NCI-H460 (cell line): ENCODE data around the gene DCTN2. TPM values are rescaled to one million over a fixed set of nuclear protein-coding genes. Genes with fewer than 3 reads are reported as not detected.
"Not testable (repeated sequence)": the region's sequence is repeated elsewhere in the genome, so short reads cannot be mapped to it uniquely, and the experiment has no call there.

Experiments
- DNase-seq: peaks from one replicate; pipeline ENCODE4 v3.0.0-alpha.2; 2016; ENCODE audit warnings: low read depth; ENCODE audit errors: extremely low read depth
- polyA plus RNA-seq: library from polyadenylated mRNA; depleted of rRNA; stranded (reverse); fragments of >200 nt; gene quantifications from 2 replicates; pipeline ENCODE4 v1.2.3, GENCODE V29; 2014; cell fraction: nucleus; rRNA removed
- total RNA-seq: library from RNA; depleted of rRNA; stranded (reverse); fragments of >200 nt; shearing (Covaris generic); gene quantifications from 2 replicates; pipeline ENCODE4 v1.2.3, GENCODE V29; 2014; rRNA removed

DCTN2 gene
- 72.8 and 76.1 TPM in 2 replicates for total RNA-seq
- polyA plus RNA-seq = 173 and 206 TPM in 2 replicates

- DNase-seq = peak; percentile 98
These were observed at the start of gene DCTN2 for GRCh38 chr12:57546438-57547287. Gene DCTN2, minus strand, starts transcription at chr12:57547192. Its CDS starts 129 bp downstream, at chr12:57547063.

GRCh38 chr12:57593187-57593586 lies 46.2 kb upstream of the DCTN2 start:
- DNase-seq = no peak

DNA sequence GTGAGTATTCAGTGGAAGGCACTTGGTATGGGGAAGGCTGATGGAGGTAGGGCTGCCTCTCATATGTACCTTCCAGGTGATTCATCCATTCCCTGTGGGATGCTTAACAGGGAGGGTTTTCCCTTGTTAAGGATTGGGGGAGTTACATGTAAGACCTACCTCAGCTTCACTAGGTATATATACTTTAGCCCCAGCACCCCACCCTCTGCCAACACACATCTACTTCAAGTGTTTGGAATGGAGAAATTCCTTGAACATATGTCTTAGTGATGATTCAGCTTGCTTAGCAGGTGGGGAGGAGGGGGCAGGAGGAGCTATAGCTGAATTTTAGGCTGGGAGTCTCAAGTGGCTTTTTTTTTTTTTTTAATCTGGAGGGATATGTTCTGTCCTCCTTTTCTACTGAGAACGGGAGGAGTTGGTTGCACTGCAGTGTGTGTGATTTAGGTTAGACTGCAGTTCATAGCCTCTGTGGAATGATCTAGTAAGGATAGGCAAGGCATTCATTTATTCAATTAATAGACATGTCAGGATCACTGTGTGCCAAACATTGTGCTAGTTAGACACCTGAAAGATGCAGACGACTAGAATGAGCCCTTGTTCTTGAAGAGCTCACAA lies 45.7 kb upstream of the DCTN2 start:
- DNase-seq = no peak

GRCh38 chr12:57591782-57592325 lies 44.9 kb upstream of the DCTN2 start:
- no peak for DNase-seq

- peak; percentile 59 for DNase-seq
These were observed 44.1 kb upstream of the DCTN2 start, which contains the start of gene PIP4K2C for GRCh38 chr12:57590864-57591781. Gene PIP4K2C, plus strand, starts transcription at chr12:57591192. Its CDS starts 98 bp downstream, at chr12:57591290.

DNA sequence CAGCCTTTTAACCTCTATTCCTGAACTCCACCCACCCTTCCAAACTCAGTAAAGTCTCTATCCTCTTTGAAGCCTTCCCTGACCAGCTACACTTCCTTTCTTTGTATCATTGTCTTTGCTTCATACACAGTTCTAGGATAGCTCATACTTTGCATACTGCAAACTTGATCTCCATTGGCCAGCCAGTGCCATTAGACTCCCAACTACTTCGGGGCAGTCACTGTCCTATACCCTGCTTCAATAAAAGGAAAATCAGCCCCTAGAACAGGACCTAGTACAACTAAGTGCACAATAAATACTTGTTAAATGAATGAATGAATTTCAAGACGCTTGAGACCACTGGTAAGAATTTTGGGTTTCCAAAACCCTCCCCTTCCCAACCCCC lies 43.5 kb upstream of the DCTN2 start:
- DNase-seq = no peak

GRCh38 chr12:57588951-57589610 lies 42.1 kb upstream of the DCTN2 start:
- not testable (repeated sequence) for DNase-seq

DNA sequence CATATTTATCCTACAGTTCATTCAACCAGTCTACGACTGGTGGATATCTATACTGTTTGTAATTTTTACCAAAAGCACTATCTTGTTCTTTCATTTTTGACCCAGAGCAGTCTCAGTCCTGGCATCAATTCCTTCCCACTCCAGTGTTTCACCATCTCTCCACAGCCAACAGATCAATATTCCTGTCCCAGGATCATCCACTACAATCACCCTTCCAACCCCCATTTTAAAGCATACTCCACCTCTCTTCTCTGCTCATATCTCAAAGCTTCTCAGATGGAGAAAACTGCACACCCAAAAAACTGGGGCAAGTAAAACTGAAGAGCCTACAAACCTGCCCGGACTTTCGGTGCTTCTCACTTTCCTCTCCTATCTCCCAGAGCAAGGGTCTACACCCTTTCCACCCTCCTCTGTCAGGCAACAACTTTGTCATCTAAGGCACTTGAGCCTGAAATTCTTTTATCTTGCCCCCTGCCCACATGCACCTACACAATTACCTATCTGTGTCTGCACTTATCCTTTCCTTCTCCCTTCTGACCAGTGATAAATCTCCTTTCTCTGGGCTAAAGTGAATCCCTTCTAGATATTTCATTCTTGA lies 39.9 kb upstream of the DCTN2 start:
- no peak for DNase-seq

DNA sequence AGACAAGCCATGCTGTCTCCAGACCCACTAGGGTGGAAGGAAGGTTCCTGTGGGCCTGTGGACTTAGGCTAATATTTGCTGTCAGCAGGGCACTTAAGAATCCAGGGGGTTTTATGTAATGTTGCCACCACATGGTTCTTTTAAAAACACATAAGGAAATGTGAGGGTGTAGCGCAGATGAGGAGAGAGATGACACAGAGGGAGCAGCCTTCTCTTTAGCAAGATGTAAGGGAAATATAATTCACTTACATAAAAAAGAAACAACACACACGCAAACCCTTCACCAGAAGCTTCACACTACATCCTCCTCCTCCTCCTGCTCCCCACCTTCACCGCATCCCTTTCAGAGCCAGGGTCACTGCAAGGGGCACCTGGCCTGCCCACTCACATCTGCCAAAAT lies 39.1 kb upstream of the DCTN2 start:
- DNase-seq = no peak

DNA sequence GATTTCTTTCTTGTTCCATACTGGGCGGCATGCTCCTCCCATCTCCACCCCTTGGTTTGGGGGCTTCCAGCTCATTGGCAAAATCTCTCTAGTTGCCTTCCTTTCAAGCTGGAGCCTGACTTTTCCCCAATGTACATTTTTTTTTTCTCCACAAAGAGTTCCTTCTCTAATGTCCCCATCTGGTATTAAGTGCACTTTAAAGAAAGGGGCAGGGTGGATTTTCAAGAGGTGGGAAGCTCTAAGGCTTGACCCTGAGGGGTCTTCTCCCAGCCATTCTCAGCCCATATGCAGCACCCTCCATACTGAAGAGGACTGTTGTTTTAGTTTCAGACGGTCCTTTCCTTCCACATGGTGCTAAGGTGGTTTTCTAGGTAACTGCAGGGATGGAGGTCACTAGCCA lies 38.2 kb upstream of the DCTN2 start:
- DNase-seq = no peak

GRCh38 chr12:57584690-57585089 lies 37.7 kb upstream of the DCTN2 start:
- DNase-seq = no peak

- no peak for DNase-seq
These were observed 37.1 kb upstream of the DCTN2 start for GRCh38 chr12:57584050-57584449.

- peak; percentile 81 for DNase-seq
These were observed 36.2 kb upstream of the DCTN2 start for GRCh38 chr12:57583008-57583831.

DNA sequence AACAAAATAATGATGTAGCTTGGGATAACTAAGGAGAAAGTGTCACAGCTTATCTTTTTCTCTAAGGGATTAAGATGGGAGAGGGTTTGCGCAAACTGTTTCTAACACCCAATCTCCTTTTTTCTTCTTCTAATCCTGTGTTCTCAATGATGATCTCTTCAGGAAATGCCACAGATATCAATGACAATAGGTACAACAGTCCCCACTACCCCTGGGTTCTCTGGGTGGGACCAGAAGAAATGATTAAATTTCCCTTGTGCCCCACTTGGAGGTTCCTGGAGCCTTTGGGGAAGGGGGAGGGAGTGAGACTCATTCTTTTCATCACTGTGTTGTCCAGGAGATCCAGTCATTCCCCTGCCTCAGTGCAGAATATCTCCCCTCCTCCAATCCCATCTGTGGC lies 35.4 kb upstream of the DCTN2 start:
- no peak for DNase-seq

DNA sequence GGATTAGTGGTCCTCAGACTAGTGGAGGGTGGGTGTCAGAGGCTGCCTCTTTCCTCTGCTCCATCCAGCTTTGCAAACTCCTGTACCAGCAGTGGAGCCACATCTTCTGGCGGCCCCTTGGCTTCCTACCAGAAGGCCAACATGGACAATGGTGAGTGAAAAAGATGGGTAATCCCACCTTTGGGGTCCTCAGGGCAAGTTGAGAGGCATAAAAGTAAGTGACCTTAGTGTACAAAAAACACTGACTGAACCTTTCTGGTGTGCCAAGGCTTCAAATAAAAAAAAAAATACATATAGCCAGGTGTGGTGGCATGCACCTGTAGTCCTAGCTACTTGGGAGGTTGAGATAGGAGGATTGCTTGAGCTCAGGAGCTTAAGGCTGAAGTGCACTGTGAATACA lies 34.8 kb upstream of the DCTN2 start:
- DNase-seq = no peak

- DNase-seq = no peak
These were observed 33.4 kb upstream of the DCTN2 start for GRCh38 chr12:57580466-57580795.

GRCh38 chr12:57579677-57580465 lies 32.9 kb upstream of the DCTN2 start:
- no peak for DNase-seq

DNA sequence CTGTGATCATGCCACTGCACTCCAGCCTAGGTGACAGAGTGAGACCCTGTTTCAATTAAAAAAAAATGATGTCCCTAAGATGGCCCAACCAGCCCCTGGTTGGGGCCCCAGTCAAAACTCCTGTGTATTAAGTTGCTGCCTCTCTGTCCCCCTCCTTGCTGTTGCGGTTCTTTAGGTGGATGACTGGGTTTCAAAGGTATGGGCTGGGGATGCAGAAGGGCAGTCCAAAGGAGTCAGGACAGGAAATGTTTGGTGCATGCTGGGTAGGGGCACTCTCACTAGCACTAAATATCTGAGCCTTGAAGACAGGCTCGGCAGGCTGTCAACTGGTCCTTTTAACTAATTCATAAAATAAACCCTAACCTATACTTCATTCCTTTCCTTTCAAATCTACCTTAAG lies 32.0 kb upstream of the DCTN2 start:
- DNase-seq = no peak
